H1 (cell line): ENCODE measurements around the gene PALM. TPM values are rescaled to one million over a fixed set of nuclear protein-coding genes. Genes with fewer than 3 reads are reported as not detected.

Experiments
- BCL11A ChIP-seq, 2 experiments: IDR thresholded peaks; one replicate each; pipeline ENCODE4 v1.6.1; 2011; ENCODE audit warnings: low read depth in 2 of 2, low read length in 2 of 2, mild to moderate bottlenecking in 2 of 2
- CBX5 ChIP-seq: fragments of 300-800, 300-1000 bp; sonication (generic); IDR thresholded peaks from 2 replicates; pipeline ENCODE4 v1.7.1; 2016; ENCODE audit warnings: antibody characterized with exemption, low read length, low read depth
- CHD7 ChIP-seq: fragments of 300-600 bp; sonication (generic); IDR thresholded peaks from 2 replicates; pipeline ENCODE4 v1.7.1; 2012; ENCODE audit warnings: low read length, moderate library complexity, mild to moderate bottlenecking, inconsistent platforms; ENCODE audit not compliant: insufficient replicate concordance
- E2F6 ChIP-seq: IDR thresholded peaks from 2 replicates; pipeline ENCODE4 v1.6.1; 2012; ENCODE audit warnings: inconsistent platforms
- EP300 ChIP-seq, 2 experiments: IDR thresholded peaks; 1 replicate in 1 of 2; 2 replicates in 1 of 2; pipeline ENCODE4 v1.6.1; 2011 to 2012; ENCODE audit warnings: low read depth in 2 of 2, low read length in 2 of 2, mild to moderate bottlenecking in 2 of 2, borderline replicate concordance in 1 of 2, inconsistent platforms in 1 of 2, moderate library complexity in 1 of 2
- JUN ChIP-seq: IDR thresholded peaks from 2 replicates; pipeline ENCODE4 v1.6.1; 2011; ENCODE audit warnings: low read depth, mild to moderate bottlenecking, improper control_type of control experiment, low read length
- JUND ChIP-seq: IDR thresholded peaks from 2 replicates; pipeline ENCODE4 v1.6.1; 2011; ENCODE audit warnings: mild to moderate bottlenecking, improper control_type of control experiment, low read length
- RNF2 ChIP-seq: fragments of 200-900, 300-1000 bp; sonication (generic); IDR thresholded peaks from 2 replicates; pipeline ENCODE4 v1.7.1; 2016; ENCODE audit warnings: borderline replicate concordance, low read depth, mild to moderate bottlenecking, antibody characterized with exemption, low read length; ENCODE audit not compliant: poor library complexity, severe bottlenecking; ENCODE audit errors: missing control alignments
- TAF1 ChIP-seq: IDR thresholded peaks from 2 replicates; pipeline ENCODE4 v1.6.1; 2011; ENCODE audit warnings: mild to moderate bottlenecking, low read depth, low read length
- TAF7 ChIP-seq: optimal IDR thresholded peaks from 2 replicates; pipeline ENCODE3; 2011; ENCODE audit warnings: low read depth, mild to moderate bottlenecking, inconsistent platforms, low read length, moderate library complexity, borderline replicate concordance
- polyA plus RNA-seq, 7 experiments: library from polyadenylated mRNA; depleted of rRNA in 3 of 7; stranded (reverse) in 5 of 7; unstranded in 2 of 7; fragments of >200 nt in 5 of 7; fragments of 200-250 nt in 2 of 7; gene quantifications; 1 replicate in 5 of 7; 2 replicates in 1 of 7; 4 replicates in 1 of 7; pipeline versions ENCODE4 v1.2.1 to v1.2.3, GENCODE V29; 2011 to 2013; ENCODE audit warnings: missing spikeins in 2 of 7, mixed read lengths in 2 of 7
- total RNA-seq: library from RNA; stranded (reverse); fragmentation: NEBNext Ultra II Directional; extraction: Animal tissue kit (Norgen Biotek cat#: 25700); gene quantifications from 2 replicates; pipeline ENCODE4 v1.2.1, GENCODE V29; 2021

Gene PALM
- total and polyA plus RNA-seq, 2 of the 8 experiments (the other 6 are each of a cell fraction or from before 2014, with no cell fraction given): 5.7 to 16.5 TPM

- TF ChIP-seq RNF2 (no peak), JUN (no peak), EP300 (IDR thresholded peaks at IDR 0.05; ENCODE audit: borderline replicate concordance in 1 of 2, low read depth in 2 of 2, low read length in 2 of 2) (peak in 1 of 2 experiments; percentile 9; a peak in 1 of 3 replicates), CBX5 (no peak), CHD7 (no peak), JUND (no peak), TAF1 (no peak), E2F6 (no peak), BCL11A (IDR thresholded peaks at IDR 0.05; ENCODE audit: low read depth in 2 of 2, low read length in 2 of 2) (no peak), TAF7 (no peak)
Observed at GRCh38 chr19:737591-738093, 28.9 kb downstream of the PALM start (continued).
